GM12878 (cell line): ENCODE data around the gene PLB1. TPM values are rescaled to one million over a fixed set of nuclear protein-coding genes. Genes with fewer than 3 reads are reported as not detected.

Experiments
- ATAC-seq: fragments of 200-7000 bp; cut with Tn5 transposase; 3 replicates; pipeline ENCODE4 v1.9.1; 2020; ENCODE audit warnings: mild to moderate bottlenecking, moderate library complexity
- BruUV-seq: library from RNA; stranded (reverse); fragments of 400-500 nt; replicated peaks from 2 replicates; lab custom pipeline; 2021; lab: Mats Ljungman, UMichigan
- CTCF ChIA-PET: fragments of 300-600 bp; sonication (Branson Sonifier 250); formaldehyde crosslinking; extraction: SDS; loops from one replicate; lab custom pipeline; 2021; ENCODE audit warnings: inconsistent platforms; lab: Yijun Ruan, JAX
- POLR2A ChIA-PET: fragments of 350-600 bp; formaldehyde crosslinking; extraction: SDS; loops from one replicate; lab custom pipeline; 2021; ENCODE audit warnings: inconsistent platforms; lab: Charles Lee
- RAD21 ChIA-PET: fragments of 300-600 bp; sonication (Branson Sonifier 250); formaldehyde crosslinking; loops from one replicate; lab custom pipeline; 2023; ENCODE audit warnings: antibody characterized with exemption; ENCODE audit not compliant: unreplicated experiment; lab: Charles Lee
- SMC1A ChIA-PET: fragments of 300-600 bp; sonication (Branson Sonifier 250); formaldehyde crosslinking; loops from one replicate; lab custom pipeline; 2023; ENCODE audit not compliant: unreplicated experiment, uncharacterized antibody; lab: Charles Lee
- DNase-seq: peaks from one replicate; pipeline ENCODE4 v3.0.0-alpha.2; 2011; ENCODE audit warnings: low read depth, low spot score
- FAIRE-seq: peaks from 3 replicates; lab custom pipeline; 2011; peaks lifted over from hg19 to GRCh38; lab: Jason Lieb, UNC
- H2AFZ ChIP-seq: 2 replicates; pipeline ENCODE4 v1.6.0; 2011; ENCODE audit warnings: low read depth, low read length, control low read depth; ENCODE audit not compliant: control insufficient read depth
- H3K27ac ChIP-seq: 2 replicates; pipeline ENCODE4 v1.5.1; 2011; ENCODE audit warnings: control low read depth; ENCODE audit not compliant: control insufficient read depth, insufficient read depth
- H3K27me3 ChIP-seq, 2 experiments: replicated peaks in 1 of 2; 2 replicates each; pipeline versions ENCODE4 v1.6.0 to v1.6.1; 2011; ENCODE audit warnings: low read length in 1 of 2; ENCODE audit not compliant: control insufficient read depth in 2 of 2, insufficient read depth in 2 of 2
- H3K36me3 ChIP-seq, 2 experiments: 2 replicates each; pipeline ENCODE4 v1.5.1; 2011; ENCODE audit warnings: low read length in 1 of 2; ENCODE audit not compliant: control insufficient read depth in 2 of 2, insufficient read depth in 2 of 2
- H3K4me1 ChIP-seq: 2 replicates; pipeline ENCODE4 v1.6.1; 2011; ENCODE audit warnings: mild to moderate bottlenecking, low read length, moderate library complexity, mixed read lengths; ENCODE audit not compliant: control insufficient read depth, insufficient read depth
- H3K4me2 ChIP-seq: 2 replicates; pipeline ENCODE4 v1.6.0; 2011; ENCODE audit warnings: control low read depth; ENCODE audit not compliant: control insufficient read depth, insufficient read depth
- H3K4me3 ChIP-seq: fragments of 200-600 bp; sonication (generic); 2 replicates; pipeline ENCODE4 v1.5.1; 2016
- H3K79me2 ChIP-seq: 2 replicates; pipeline ENCODE4 v1.6.0; 2011; ENCODE audit warnings: low read length; ENCODE audit not compliant: control insufficient read depth, insufficient read depth
- H3K9ac ChIP-seq: 2 replicates; pipeline ENCODE4 v1.8.0; 2011; ENCODE audit warnings: low read length, control low read depth, mixed read lengths; ENCODE audit not compliant: control insufficient read depth, insufficient read depth
- H3K9me3 ChIP-seq: replicated peaks from 3 replicates; pipeline ENCODE4 v1.5.1; 2011; ENCODE audit warnings: mild to moderate bottlenecking, low read length; ENCODE audit not compliant: control insufficient read depth, insufficient read depth
- H4K20me1 ChIP-seq: 2 replicates; pipeline ENCODE4 v1.6.0; 2011; ENCODE audit not compliant: control insufficient read depth, insufficient read depth
- ASH2L ChIP-seq: fragments of 300-600, 200-600 bp; sonication (generic); IDR thresholded peaks from 2 replicates; pipeline ENCODE4 v1.6.1; 2017; ENCODE audit warnings: low read depth, mild to moderate bottlenecking, borderline replicate concordance
- BRCA1 ChIP-seq: IDR thresholded peaks from 2 replicates; pipeline ENCODE4 v1.6.1; 2011; ENCODE audit warnings: low read depth, low read length, improper control_type of control experiment
- ELK1 ChIP-seq: IDR thresholded peaks from 2 replicates; pipeline ENCODE4 v1.6.1; 2012; ENCODE audit warnings: low read depth, low read length, improper control_type of control experiment
- ETV6 ChIP-seq, 2 experiments: fragments of 450-650 bp in 1 of 2; IDR thresholded peaks in 1 of 2; conservative IDR thresholded peaks in 1 of 2; 2 replicates each; pipeline ENCODE4 v1.6.1; 2014; ENCODE audit warnings: antibody characterized with exemption in 1 of 2, borderline replicate concordance in 1 of 2, low read depth in 1 of 2, mild to moderate bottlenecking in 1 of 2, moderate library complexity in 1 of 2
- HCFC1 ChIP-seq: fragments of 150-350 bp; IDR thresholded peaks from 2 replicates; pipeline ENCODE4 v1.6.1; 2014; ENCODE audit warnings: low read length
- IKZF1 ChIP-seq: fragments of 450-650 bp; conservative IDR thresholded peaks from 2 replicates; pipeline ENCODE4 v1.6.1; 2017; ENCODE audit warnings: antibody characterized with exemption, mild to moderate bottlenecking
- KAT2A ChIP-seq: conservative IDR thresholded peaks from 2 replicates; pipeline ENCODE4 v1.6.1; 2011; ENCODE audit warnings: low read depth, low read length; ENCODE audit not compliant: control insufficient read depth
- KLF5 ChIP-seq: fragments of 450-650 bp; IDR thresholded peaks from 2 replicates; pipeline ENCODE4 v1.6.1; 2014; ENCODE audit warnings: mild to moderate bottlenecking; ENCODE audit not compliant: partially characterized antibody
- LARP7 ChIP-seq: fragments of 450-650 bp; IDR thresholded peaks from 2 replicates; pipeline ENCODE4 v1.6.1; 2017; ENCODE audit warnings: mild to moderate bottlenecking
- MTA2 ChIP-seq: fragments of 450-650 bp; IDR thresholded peaks from 2 replicates; pipeline ENCODE4 v1.6.1; 2016; ENCODE audit warnings: low read depth, mild to moderate bottlenecking, moderate library complexity
- MXI1 ChIP-seq: fragments of 150-350 bp; IDR thresholded peaks from 2 replicates; pipeline ENCODE4 v1.6.1; 2011; ENCODE audit warnings: low read depth, mild to moderate bottlenecking, inconsistent platforms, low read length, improper control_type of control experiment
- NFYB ChIP-seq: IDR thresholded peaks from 2 replicates; pipeline ENCODE4 v1.6.1; 2011; ENCODE audit warnings: low read depth, mild to moderate bottlenecking, low read length, improper control_type of control experiment, moderate library complexity; ENCODE audit not compliant: insufficient read depth
- NR2C1 ChIP-seq: fragments of 450-650 bp; IDR thresholded peaks from 2 replicates; pipeline ENCODE4 v1.6.1; 2017; ENCODE audit warnings: antibody characterized with exemption, mild to moderate bottlenecking, moderate library complexity
- RAD21 ChIP-seq: IDR thresholded peaks from 2 replicates; pipeline ENCODE4 v1.6.1; 2011; ENCODE audit warnings: mild to moderate bottlenecking, low read depth, low read length, moderate library complexity; ENCODE audit not compliant: insufficient read depth
- STAT1 ChIP-seq: fragments of 450-650 bp; conservative IDR thresholded peaks from 2 replicates; pipeline ENCODE4 v1.6.1; 2014; ENCODE audit warnings: antibody characterized with exemption, mild to moderate bottlenecking
- STAT3 ChIP-seq: IDR thresholded peaks from 2 replicates; pipeline ENCODE4 v1.6.1; 2011; ENCODE audit warnings: low read depth, low read length, improper control_type of control experiment
- TARDBP ChIP-seq: IDR thresholded peaks from 2 replicates; pipeline ENCODE4 v1.6.1; 2016; ENCODE audit warnings: borderline replicate concordance
- TBL1XR1 ChIP-seq: IDR thresholded peaks from 2 replicates; pipeline ENCODE4 v1.6.1; 2012; ENCODE audit warnings: low read depth, low read length, improper control_type of control experiment
- TCF12 ChIP-seq: IDR thresholded peaks from 2 replicates; pipeline ENCODE4 v1.6.1; 2011; ENCODE audit warnings: low read depth, mild to moderate bottlenecking, low read length
- WRNIP1 ChIP-seq: IDR thresholded peaks from 2 replicates; pipeline ENCODE4 v1.6.1; 2011; ENCODE audit warnings: low read depth, low read length, improper control_type of control experiment, borderline replicate concordance
- ZNF207 ChIP-seq: fragments of 450-650 bp; IDR thresholded peaks from 2 replicates; pipeline ENCODE4 v1.6.1; 2014; ENCODE audit warnings: antibody characterized with exemption, mild to moderate bottlenecking, borderline replicate concordance
- WGBS: methylation state at CpG from one replicate; pipeline ENCODE4 v1.1.6; 2016; ENCODE audit warnings: low lambda C conversion rate; ENCODE audit not compliant: insufficient replicate concordance, insufficient coverage; ENCODE audit errors: missing lambda C conversion rate; 5-methylcytosine and 5-hydroxymethylcytosine counted together
- in situ Hi-C: fragments of 300-500 bp; cut with MboI; formaldehyde crosslinking; loops from 9 replicates; pipeline ENCODE4 v1.14.3; 2018; ENCODE audit warnings: mixed read lengths
- intact Hi-C: fragments of 100-400 bp; cut with micrococcal nuclease; formaldehyde crosslinking; loops from one replicate; pipeline ENCODE4 v1.14.2; 2022; ENCODE audit not compliant: unreplicated experiment
- polyA plus RNA-seq, 11 experiments: library from polyadenylated mRNA; depleted of rRNA in 4 of 11; unstranded in 6 of 11; stranded (reverse) in 5 of 11; fragments of >200 nt; fragmentation: Nextera tagmentation in 4 of 11; fragmentation: Illumina TruSeq in 1 of 11; extraction: Ambion mirVana in 4 of 11; extraction: Trizol in 1 of 11; gene quantifications; 1 replicate in 1 of 11; 2 replicates in 10 of 11; pipeline versions ENCODE4 v1.2.1 to v1.2.3, GENCODE V29; 2011 to 2016; ENCODE audit warnings: inconsistent platforms in 2 of 11, missing spikeins in 2 of 11, low read depth in 1 of 11
- total RNA-seq, 4 experiments: library from RNA; depleted of rRNA in 3 of 4; stranded (reverse); fragments of >200 nt in 3 of 4; fragmentation: Illumina TruSeq in 1 of 4; extraction: Trizol in 1 of 4; gene quantifications; 2 replicates each; pipeline versions ENCODE4 v1.2.1 to v1.2.3, GENCODE V29; 2013 to 2021
- TF ChIP-seq, protein P1 (sequence below): fragments of 450-650 bp; IDR thresholded peaks from 2 replicates; pipeline ENCODE4 v1.6.1; 2016; ENCODE audit warnings: mild to moderate bottlenecking, moderate library complexity, borderline replicate concordance

The PLB1 gene
- total and polyA plus RNA-seq, 10 of the 15 experiments (the other 5 are each of a cell fraction or from before 2014, with no cell fraction given) = 0.03 to 0.49 (median 0.28) TPM

DNA sequence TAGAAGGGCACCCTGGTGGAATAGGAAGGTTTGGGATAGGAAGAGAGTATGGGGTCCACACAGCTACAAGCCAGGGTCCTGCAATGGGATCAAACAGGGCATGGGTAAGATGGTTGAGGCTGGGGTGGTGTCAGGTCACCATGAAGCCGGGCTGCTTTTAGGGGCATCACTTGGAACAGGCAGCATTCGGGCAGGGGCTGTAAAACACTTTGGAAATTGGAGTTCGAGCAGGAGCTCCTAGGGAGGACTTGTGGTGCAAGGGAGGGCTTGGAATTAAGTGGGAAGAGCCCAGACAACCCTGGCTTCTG, 47.1 kb upstream of the PLB1 start (continued):
- TF ChIP-seq, protein P1, sequence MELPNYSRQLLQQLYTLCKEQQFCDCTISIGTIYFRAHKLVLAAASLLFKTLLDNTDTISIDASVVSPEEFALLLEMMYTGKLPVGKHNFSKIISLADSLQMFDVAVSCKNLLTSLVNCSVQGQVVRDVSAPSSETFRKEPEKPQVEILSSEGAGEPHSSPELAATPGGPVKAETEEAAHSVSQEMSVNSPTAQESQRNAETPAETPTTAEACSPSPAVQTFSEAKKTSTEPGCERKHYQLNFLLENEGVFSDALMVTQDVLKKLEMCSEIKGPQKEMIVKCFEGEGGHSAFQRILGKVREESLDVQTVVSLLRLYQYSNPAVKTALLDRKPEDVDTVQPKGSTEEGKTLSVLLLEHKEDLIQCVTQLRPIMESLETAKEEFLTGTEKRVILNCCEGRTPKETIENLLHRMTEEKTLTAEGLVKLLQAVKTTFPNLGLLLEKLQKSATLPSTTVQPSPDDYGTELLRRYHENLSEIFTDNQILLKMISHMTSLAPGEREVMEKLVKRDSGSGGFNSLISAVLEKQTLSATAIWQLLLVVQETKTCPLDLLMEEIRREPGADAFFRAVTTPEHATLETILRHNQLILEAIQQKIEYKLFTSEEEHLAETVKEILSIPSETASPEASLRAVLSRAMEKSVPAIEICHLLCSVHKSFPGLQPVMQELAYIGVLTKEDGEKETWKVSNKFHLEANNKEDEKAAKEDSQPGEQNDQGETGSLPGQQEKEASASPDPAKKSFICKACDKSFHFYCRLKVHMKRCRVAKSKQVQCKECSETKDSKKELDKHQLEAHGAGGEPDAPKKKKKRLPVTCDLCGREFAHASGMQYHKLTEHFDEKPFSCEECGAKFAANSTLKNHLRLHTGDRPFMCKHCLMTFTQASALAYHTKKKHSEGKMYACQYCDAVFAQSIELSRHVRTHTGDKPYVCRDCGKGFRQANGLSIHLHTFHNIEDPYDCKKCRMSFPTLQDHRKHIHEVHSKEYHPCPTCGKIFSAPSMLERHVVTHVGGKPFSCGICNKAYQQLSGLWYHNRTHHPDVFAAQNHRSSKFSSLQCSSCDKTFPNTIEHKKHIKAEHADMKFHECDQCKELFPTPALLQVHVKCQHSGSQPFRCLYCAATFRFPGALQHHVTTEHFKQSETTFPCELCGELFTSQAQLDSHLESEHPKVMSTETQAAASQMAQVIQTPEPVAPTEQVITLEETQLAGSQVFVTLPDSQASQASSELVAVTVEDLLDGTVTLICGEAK = no peak
- TF ChIP-seq MTA2 (no peak), ZNF207 (no peak), ELK1 (no peak), STAT1 (no peak), NFYB (no peak)

DNA sequence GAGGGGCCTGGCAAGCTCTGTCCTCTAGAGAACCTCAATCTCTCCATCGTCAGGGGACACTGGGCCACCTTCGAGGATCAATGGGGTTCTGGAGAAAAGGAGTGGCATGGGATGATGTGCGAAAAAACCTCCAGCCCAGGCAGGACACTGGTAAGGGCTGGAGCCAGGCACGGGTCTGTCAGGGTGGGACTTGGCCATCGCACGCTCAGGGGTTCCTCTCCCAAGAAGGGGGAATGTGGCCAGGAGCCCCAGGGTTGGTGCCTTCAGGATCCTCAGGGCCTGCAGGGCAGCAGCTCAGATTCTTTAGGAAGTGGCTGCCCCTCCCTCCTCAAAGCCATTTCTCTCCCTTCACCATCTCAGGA, 46.8 kb upstream of the PLB1 start:
- H3K4me2 ChIP-seq = no peak overlapping the region
- no peaks in the 10 kb centered on the region for H4K20me1 ChIP-seq
- ATAC-seq = no peak
- H3K9me3 ChIP-seq = no peaks in the 10 kb centered on the region
- intact Hi-C loops = no loop called here
- no peak overlapping the region for H3K27ac ChIP-seq
- DNase-seq = no peak
- ChIA-PET POLR2A (interaction anchor here (0.6 kb wide), 1 partner anchor 119 kb away, joined by 3 read pairs; no protein-coding TSS in a partner anchor), CTCF (no interaction called here), RAD21 (no interaction called here), SMC1A (no interaction called here)
- no TSS peak for BruUV-seq
- no peaks in the 10 kb centered on the region for H3K79me2 ChIP-seq
- no peak overlapping the region for H3K4me3 ChIP-seq
- H3K9ac ChIP-seq = no peak overlapping the region
- in situ Hi-C loops = no loop called here
- H2AFZ ChIP-seq = no peak overlapping the region
- FAIRE-seq = no peak
- 50% methylated on average over 6 of the region's 6 CpGs for WGBS
- 0 out of 2 replicates have a peak, but pooled peaks cover 3% of the 10 kb centered on the region for H3K4me1 ChIP-seq
- H3K36me3 ChIP-seq = no peaks in the 10 kb centered on the region
- H3K27me3 ChIP-seq = 0 out of 4 replicates have a peak, but pooled peaks cover 0 to 3% of the 10 kb centered on the region in 2 experiments
- TF ChIP-seq NR2C1 = no peak
- TF ChIP-seq STAT3 = no peak
- no peak for TF ChIP-seq MXI1
- TF ChIP-seq LARP7 = no peak
- TF ChIP-seq TBL1XR1 = no peak
- no peak for TF ChIP-seq ETV6 (conservative IDR thresholded peaks at IDR 0.05 in 1 of 2, IDR thresholded peaks at IDR 0.05 in 1 of 2; ENCODE audit: borderline replicate concordance in 1 of 2, low read depth in 1 of 2)
- TF ChIP-seq TCF12 = no peak
- TF ChIP-seq KAT2A = no peak
- TF ChIP-seq TARDBP = no peak
- TF ChIP-seq HCFC1 = no peak
- no peak for TF ChIP-seq ASH2L
- no peak for TF ChIP-seq WRNIP1
- TF ChIP-seq RAD21 = no peak
- TF ChIP-seq IKZF1 = no peak
- TF ChIP-seq KLF5 = no peak
- TF ChIP-seq BRCA1 = no peak
